ENCODE data around the gene HS2ST1. TPM values are rescaled to one million over a fixed set of nuclear protein-coding genes. Genes with fewer than 3 reads are reported as not detected.
"Not testable (repeated sequence)": the region's sequence is repeated elsewhere in the genome, so short reads cannot be mapped to it uniquely, and the experiment has no call there.

HS2ST1 gene
- total RNA-seq, 4 donors from 2014 or later, result 4.6 to 53.5 (median 15.5) TPM

DNA sequence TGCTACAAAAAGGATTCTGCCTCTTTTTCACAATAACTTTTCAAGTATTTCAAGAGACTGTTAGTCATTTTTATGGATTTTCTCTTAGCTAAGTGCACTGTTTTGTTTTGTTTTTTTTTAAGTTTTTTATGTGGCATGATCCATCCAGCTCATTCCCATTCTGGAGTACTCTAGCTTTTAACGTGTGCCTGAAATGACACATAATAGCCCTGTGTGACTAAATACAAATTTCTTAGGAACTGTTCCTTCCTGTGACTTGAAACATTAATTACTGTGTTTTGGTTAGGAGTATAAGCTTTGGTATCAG lies 143.9 kb downstream of the HS2ST1 start:
- Histone ChIP-seq H3K4me3 (peak overlapping the region in 1 of 2 donors; percentile 36), H3K9me3 (no peaks in the 10 kb centered on the region), H3K4me1 (peaks cover 0 to 5% of the 10 kb centered on the region in 2 donors), H3K27ac (peak overlapping the region; percentile 65 to 69), H3K36me3 (no peaks in the 10 kb centered on the region), H3K27me3 (no peaks in the 10 kb centered on the region)
- DNase-seq, result no peak
- intact Hi-C loops (cut with DNase I; ENCODE audit: low total_unique reads), result no loop called here
- no peak for TF ChIP-seq POLR2A (IDR thresholded peaks at IDR 0.05)
- TF ChIP-seq, protein P1, sequence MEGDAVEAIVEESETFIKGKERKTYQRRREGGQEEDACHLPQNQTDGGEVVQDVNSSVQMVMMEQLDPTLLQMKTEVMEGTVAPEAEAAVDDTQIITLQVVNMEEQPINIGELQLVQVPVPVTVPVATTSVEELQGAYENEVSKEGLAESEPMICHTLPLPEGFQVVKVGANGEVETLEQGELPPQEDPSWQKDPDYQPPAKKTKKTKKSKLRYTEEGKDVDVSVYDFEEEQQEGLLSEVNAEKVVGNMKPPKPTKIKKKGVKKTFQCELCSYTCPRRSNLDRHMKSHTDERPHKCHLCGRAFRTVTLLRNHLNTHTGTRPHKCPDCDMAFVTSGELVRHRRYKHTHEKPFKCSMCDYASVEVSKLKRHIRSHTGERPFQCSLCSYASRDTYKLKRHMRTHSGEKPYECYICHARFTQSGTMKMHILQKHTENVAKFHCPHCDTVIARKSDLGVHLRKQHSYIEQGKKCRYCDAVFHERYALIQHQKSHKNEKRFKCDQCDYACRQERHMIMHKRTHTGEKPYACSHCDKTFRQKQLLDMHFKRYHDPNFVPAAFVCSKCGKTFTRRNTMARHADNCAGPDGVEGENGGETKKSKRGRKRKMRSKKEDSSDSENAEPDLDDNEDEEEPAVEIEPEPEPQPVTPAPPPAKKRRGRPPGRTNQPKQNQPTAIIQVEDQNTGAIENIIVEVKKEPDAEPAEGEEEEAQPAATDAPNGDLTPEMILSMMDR (IDR thresholded peaks at IDR 0.05), result no peak

DNA sequence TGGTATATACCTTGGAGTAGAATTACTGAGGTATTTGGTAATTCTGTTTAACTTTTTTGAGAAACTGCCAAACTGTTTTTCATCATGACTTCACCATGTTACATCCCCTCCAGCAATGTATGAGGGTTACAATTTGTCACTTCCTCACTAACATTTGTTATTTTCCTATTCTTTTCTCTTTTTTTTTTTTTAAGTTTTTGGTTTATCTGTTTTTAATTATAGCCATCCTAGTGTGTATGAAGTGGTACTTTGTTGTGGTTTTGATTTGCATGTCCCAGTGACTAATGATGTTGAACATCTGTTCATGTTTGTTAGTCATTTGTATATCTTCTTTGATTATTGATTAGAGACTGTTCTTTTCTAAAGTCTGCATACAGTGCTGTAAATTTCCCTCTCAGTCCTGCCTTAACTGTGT lies 147.3 kb downstream of the HS2ST1 start:
- Histone ChIP-seq H3K36me3 (no peaks in the 10 kb centered on the region), H3K4me3 (no peak overlapping the region), H3K9me3 (no peaks in the 10 kb centered on the region), H3K4me1 (peaks cover 0 to 5% of the 10 kb centered on the region in 2 donors), H3K27me3 (no peaks in the 10 kb centered on the region), H3K27ac (no peak overlapping the region)
- TF ChIP-seq, protein P1 (IDR thresholded peaks at IDR 0.05), result no peak
- no peak for TF ChIP-seq POLR2A (IDR thresholded peaks at IDR 0.05)
- no peak for DNase-seq
- intact Hi-C loops (cut with DNase I; ENCODE audit: low total_unique reads), result no loop called here

DNA sequence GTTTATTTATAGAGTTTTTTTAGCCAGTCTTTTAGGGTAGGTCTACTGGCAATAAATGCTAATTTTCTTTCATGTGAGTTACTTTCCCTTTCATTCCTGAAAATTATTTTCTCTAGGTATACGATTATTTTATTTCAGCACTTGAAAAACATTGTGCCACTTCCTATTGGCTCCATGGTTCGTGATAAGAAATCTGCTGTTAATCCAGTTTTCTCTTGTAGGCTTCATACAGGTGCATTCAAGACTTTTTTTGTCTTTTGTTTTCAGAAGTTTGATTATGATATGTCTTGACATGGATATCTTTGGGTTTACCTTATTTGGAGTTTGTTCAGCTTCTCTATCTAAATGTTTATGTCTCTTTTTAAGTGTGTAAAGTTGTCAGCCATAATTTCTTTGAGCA lies 148.3 kb downstream of the HS2ST1 start:
- Histone ChIP-seq H3K36me3 (no peaks in the 10 kb centered on the region), H3K4me1 (peaks cover 0 to 5% of the 10 kb centered on the region in 2 donors), H3K4me3 (no peak overlapping the region), H3K27ac (no peak overlapping the region), H3K9me3 (no peaks in the 10 kb centered on the region), H3K27me3 (no peaks in the 10 kb centered on the region)
- TF ChIP-seq, protein P1 (IDR thresholded peaks at IDR 0.05), result no peak
- TF ChIP-seq POLR2A (IDR thresholded peaks at IDR 0.05), result no peak
- no peak for DNase-seq
- intact Hi-C loops (cut with DNase I; ENCODE audit: low total_unique reads), result no loop called here

DNA sequence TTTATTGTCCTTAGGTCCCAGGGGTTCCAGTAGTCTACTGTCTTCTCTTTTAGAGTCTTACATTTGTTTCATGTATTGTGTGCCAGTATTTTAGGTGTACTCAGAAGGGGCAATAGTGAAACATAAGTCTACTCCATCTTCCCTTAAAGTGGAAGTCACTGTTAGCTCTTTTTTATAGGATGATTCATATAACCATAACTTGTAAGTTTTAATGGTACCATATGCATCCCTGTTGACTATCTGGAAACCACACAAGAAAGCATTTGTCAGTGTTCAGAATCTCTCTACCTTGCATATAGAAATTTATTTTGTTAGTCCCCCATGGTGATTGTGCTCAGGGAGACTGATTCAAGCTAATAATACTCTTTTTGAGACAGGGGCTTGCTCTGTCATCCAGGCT lies 149.9 kb downstream of the HS2ST1 start:
- no peak for DNase-seq
- TF ChIP-seq, protein P1 (IDR thresholded peaks at IDR 0.05), result no peak
- no peak for TF ChIP-seq POLR2A (IDR thresholded peaks at IDR 0.05)
- no peaks in the 10 kb centered on the region for H3K36me3 ChIP-seq
- H3K9me3 ChIP-seq, result no peaks in the 10 kb centered on the region
- H3K27me3 ChIP-seq, result no peaks in the 10 kb centered on the region
- H3K27ac ChIP-seq, result no peak overlapping the region
- H3K4me1 ChIP-seq, result peaks cover 0 to 5% of the 10 kb centered on the region in 2 donors
- intact Hi-C loops (cut with DNase I; ENCODE audit: low total_unique reads), result no loop called here
- no peak overlapping the region for H3K4me3 ChIP-seq

DNA sequence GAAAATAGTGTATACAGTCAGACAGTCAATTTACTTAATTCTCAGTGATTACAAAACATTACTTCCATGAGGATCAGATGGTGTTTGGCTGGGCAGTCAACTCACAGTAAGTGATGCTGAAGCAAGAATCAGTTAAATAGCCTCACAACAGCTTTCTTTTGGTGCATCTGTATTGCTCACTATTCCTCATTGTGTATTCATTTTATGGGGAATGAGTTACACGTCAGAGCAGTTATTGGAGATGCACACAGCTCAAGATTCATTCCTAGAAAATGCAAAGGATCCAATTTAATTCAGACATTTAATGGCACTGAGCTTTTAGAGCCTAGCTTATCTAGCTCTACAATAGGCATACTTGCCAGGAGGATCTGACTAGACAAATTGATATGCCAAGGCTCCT lies 150.6 kb downstream of the HS2ST1 start:
- Histone ChIP-seq H3K36me3 (no peaks in the 10 kb centered on the region), H3K4me3 (no peak overlapping the region), H3K27me3 (no peaks in the 10 kb centered on the region), H3K4me1 (peaks cover 0 to 5% of the 10 kb centered on the region in 2 donors), H3K27ac (no peak overlapping the region), H3K9me3 (no peaks in the 10 kb centered on the region)
- intact Hi-C loops (cut with DNase I; ENCODE audit: low total_unique reads), result no loop called here
- TF ChIP-seq POLR2A (IDR thresholded peaks at IDR 0.05), result no peak
- TF ChIP-seq, protein P1 (IDR thresholded peaks at IDR 0.05), result no peak
- DNase-seq, result no peak

DNA sequence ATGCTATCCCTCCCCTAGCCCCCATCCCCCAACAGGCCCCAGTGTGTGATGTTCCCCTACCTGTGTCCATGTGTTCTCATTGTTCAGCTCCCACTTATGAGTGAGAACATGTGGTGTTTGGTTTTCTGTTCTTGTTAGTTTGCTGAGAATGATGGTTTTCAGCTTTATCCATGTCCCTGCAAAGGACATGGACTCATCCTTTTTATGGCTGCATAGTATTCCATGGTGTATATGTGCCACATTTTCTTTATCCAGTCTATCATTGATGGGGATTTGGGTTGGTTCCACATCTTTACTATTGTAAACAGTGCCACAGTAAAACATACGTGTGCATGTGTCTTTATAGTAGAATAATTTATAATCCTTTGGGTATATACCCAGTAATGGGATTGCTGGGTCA lies 152.3 kb downstream of the HS2ST1 start:
- H3K9me3 ChIP-seq; H3K36me3 ChIP-seq; H3K27me3 ChIP-seq; H3K27ac ChIP-seq; DNase-seq; H3K4me3 ChIP-seq; intact Hi-C loops (cut with DNase I; ENCODE audit: low total_unique reads); H3K4me1 ChIP-seq: not testable (repeated sequence)

All from uterus (tissue), 4 donors.